Measurements from ENCODE around the gene AK9.
A peak's percentile ranks its signal among the peaks of the same experiment; 100 is the strongest.
"Not testable (repeated sequence)": the region's sequence is repeated elsewhere in the genome, so short reads cannot be mapped to it uniquely, and the experiment has no call there.

The AK9 gene

DNA sequence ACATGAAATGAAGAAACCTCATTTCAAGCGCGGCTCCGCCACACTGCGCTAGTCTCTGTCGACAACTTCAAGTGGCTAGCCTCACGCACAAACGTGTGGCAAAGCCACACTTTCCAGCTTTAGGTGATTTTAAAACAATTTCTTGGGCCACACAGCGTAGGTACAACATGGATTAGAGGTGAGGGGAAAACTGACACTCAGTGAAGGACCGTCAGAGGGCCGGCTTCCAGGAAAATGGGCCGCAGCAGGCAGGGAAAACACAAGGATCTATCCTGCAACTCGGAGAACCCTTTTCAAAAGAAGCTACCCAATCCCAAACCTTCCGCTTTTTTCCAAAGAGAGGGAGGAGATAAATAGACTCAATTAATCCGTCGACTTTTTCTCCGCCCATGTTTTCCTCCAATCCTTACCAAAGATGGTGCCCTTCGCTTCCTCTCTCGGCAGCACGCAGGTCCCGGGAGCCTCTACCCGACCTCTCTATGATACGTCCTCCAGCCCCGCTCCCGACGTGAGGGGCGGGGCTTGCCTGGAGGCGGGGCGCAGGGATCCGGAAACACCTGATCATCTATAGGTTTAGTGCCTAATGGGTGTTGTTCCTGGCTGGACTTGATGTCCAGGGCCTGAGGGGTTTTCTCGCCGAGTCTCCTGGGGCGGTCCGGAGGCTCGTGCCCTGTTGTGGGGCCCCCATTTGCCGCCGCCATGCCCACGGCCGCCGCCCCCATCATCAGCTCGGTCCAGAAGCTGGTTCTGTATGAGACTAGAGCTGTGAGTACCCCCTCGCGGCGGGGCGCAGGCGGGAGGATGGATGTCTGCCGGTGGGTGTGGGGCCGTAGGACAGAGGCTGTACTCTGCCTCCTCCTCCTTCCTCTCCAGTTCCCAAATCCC lies at the start of gene AK9, which contains the start of gene FIG4:
Gene AK9 (minus strand): TSS at position 466 of the 885 bp plus-strand sequence. CDS start 15,457 bp downstream, outside the sequence.
Gene FIG4 (plus strand): TSS at position 560 of the 885 bp plus-strand sequence. CDS start 140 bp downstream, at position 700.
- peak; percentile 89 for DNase-seq

DNA sequence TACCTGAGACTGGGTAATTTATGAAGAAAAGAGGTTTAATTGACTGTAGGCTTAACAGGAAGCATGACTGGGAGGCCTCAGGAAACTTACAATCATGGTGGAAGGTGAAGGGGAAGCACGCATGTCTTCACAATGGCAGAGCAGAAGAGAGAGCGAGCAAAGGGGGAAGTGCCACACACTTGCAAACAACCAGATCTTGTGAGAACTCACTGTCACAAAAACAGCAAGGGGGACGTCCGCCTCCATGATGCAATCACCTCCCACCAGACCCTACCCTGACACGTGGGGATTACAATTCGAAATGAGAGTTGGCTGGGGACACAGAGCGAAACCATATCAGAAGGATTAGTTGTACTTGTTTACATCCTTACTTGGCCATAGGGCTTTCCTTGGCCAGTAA lies 49.8 kb upstream of the AK9 start:
- DNase-seq = no peak

DNA sequence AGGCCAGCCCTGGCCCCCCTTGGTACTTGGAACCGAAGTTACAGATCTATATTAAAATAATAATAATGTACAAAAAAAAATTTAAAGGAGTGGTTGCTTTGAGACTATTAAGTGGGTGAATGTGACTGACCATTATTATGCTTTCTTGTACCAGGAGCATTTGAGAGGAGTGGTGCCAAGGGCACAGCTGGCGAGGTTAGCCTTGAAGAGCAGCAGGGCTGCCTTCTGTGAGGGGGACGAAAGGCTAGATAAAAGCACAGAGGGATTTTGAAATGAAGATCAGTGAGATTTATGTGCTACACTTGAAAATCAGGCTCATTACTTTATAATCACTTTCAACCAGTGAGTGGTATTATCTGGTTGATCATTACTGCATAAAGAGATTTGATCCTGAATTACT lies 48.7 kb upstream of the AK9 start:
- DNase-seq = no peak

DNA sequence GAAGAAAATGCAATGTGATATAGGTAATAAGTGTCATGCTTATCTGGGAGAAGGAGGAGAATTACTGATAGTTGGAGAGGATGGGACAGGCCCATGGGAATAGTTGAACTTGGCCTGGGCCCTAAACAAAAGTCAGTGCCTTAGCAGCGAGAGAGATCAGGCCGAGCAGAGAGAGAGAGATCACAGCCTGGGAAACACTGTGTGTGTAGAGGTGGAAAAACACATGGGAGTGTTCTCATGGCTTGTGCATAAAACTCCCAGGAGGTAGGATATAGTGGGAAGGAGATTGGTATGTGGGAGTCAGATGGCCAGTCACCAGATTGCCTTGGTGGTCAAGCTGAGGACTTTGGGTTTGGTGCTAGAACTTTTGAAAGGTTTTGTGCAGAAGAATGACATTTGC lies 47.7 kb upstream of the AK9 start:
- DNase-seq = no peak

DNA sequence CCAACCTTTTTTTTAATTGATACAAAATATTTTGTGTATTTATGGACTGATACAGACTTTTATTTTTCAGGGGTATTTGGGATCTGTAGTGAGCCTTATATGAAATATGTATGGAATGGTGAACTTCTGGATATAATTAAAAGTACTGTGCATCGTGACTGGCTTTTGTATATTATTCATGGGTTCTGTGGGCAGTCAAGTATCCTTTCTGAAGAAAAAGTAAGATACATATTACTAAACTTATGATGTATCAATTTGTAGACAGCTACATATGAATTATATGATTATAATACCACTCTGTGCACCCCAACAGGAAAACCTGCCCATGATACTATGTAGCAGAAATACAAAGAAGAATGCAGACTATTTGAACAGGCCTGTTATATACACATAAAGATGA lies 47.3 kb upstream of the AK9 start:
- DNase-seq = no peak

DNA sequence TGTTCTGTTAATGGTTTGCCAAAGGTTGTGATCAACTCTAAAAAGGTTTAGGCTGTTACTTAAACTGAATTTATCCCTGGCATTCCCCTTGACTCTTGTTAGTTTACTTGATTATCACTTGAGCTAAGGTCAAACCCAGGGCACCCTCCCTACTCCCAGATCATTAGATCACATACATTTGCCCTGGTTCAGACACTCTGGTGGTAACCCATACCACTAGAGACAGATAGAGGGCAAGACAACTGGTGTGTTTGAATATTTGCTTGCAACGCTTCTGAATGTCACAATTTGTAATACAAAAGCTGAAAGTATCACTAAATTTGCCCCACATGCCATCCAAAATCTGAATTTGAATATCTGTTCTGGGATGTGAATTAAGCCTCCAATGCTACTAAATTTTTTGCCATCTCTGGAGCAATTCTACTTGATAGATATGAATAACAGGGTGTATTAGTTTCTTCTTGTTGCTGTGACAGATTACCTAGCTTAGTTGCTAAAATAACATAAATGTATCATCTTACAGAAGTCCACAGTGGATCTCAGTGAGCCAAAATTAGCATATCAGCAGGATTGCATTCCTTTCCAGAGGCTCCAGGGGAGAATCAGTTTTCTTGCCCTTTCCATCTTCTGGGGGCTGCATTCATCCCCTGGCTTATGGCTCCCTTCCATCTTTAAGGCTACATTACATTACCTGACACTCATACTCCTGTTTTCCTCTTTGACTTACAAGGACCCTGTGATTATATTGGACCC lies 45.4 kb upstream of the AK9 start:
- DNase-seq = no peak

DNA sequence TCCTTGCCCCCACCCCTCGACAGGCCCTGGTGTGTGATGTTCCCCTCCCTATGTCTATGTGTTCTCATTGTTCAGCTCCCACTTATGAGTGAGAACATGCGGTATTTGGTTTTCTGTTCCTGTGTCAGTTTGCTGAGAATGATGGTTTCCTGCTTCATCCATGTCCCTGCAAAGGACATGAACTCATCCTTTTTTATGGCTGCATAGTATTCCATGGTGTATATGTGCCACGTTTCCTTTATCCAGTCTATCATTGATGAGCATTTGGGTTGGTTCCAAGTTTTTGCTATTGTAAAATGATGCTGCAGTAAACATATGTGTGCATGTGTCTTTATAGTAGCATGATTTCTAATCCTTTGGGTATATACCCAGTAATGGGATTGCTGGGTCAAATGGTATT lies 34.2 kb upstream of the AK9 start:
- DNase-seq = not testable (repeated sequence)

DNA sequence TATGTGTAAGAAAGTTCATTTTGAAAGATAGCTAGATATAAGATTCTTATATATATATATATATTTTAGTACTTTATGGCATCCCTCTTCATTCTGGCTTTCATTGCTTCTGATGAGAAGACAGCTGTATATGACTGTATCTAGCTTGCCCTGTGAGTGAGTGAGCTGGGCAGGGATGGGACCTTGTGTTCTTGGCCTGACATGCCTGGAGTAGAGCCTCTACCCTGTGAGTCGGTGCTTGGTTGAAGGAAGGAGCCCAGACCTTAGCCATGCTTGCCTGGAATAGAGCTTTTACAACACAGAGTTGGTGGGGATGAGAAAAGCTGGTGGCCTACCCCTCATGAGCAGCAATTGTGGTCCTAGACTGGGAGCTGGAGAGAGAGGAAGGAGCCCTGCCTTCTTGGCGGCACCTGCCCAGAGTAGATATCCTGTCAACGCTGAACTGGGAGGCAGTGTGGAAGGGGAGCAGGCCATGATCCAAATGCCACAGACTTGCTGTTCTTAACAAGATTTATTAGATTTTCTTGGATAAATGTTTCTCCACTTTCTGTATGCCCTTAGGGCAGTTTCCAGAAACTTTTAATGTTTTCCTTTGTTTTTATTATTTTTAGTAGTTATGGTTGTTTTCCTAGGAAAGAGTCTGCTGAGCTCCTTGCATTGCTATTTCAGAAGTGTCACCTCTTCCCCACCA lies 31.7 kb upstream of the AK9 start:
- no peak for DNase-seq

DNA sequence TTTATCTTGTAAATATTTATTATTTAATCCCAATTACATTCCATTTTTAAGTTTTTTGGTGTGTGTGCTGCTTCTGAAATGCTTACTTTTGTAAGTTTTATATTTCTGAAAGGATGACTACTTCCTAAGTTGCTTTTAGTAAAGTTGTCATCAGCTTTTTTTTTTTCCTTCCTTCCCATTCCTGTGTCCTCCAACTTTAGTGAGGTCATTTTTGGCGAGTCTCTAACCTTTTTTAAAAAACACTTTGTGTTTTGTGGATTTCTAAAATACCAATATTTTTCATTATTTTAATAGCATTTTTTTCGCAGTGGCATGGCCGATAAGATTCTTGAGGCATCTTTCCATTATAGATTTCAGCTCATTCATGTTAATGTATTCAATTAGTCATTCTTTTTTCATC lies 31.0 kb upstream of the AK9 start:
- DNase-seq = no peak

DNA sequence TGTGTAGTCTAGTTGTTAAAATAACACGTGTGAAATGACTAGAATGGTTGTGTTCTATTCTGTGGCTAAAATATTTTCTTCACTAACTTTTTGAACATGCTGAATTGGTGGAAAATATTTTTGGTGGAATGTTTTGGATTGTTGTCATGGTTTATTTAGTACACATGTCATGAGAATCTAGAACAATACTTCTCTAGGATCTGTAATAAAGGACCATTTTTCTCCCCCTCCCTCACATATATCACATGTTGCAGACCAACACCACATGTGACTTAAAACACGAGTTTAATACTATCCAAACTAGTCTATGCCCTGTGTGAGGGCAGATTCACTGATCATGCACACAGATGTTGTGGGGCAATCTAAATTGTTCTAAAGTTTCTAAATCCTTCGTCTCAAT lies 29.3 kb upstream of the AK9 start:
- no peak for DNase-seq

DNA sequence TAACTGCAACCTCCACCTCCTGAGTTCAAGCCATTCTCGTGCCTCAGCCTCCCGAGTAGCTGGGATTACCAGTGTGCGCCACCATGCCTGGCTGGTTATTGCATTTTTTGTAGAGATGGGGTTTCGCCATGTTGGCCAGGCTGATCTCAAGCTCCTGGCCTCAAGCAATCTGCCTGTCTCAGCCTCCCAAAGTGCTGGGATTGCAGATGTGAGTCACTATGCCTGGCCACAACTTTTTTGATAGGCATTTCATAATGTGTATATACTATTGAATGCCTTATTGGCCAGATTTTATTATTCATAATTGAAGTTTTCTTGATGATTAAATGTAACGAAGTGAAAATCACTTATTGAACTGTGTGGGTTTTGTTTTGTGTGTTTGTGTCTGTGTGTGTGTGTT lies 28.0 kb upstream of the AK9 start:
- no peak for DNase-seq

DNA sequence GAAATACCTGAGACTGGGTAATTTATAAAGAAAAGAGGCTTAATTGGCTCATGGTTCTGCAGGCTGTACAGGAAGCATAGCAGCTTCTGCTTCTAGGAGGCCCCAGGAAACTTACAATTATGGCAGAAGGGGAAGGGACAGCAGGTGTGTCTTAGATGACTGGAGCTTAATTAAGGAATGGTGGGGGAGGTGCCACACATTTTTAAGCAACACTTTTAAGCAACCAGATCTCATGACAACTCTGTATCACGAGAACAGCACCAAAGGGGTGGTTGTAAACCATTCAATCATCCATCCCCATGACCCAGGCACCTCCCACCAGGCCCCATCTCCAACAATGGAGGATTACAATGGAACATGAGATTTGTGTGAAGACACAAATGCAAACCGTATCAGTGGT lies 27.0 kb upstream of the AK9 start:
- no peak for DNase-seq

DNA sequence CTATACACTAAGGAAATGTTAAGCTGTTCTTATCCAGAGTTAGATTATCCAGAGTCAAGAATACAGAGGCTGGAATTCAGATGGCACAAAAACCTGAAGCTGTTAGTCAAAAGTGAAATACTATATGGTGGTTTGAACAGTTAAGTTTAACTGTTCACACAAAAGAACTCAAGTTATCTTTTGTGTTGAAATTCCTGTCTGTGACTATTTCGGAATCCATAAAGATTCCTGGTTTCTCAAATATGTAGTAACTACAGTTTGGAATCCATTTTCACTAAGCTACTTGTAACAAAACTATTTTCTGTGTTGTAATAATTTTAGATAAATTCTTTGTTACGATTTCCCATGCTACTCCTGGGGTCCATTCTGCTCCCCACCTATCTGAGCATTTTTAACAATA lies 24.6 kb upstream of the AK9 start:
- no peak for DNase-seq

DNA sequence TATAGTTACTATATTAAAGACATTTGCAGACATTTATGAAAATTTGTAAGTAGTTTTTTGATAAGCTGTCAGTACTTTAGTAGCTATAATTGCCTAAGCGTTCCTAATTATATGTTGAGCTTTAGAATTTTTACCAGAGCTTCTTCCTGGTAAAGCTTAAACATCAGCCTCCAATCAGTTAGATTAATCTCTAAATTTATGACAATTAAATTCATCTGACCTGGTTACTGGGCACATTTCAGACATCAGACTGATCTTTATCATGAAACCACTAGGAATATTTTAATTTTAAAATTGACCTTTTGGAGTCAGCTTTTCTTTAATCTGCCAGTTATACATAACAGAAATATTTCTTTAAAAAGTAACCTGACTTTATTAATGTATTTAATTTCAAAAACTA lies 23.6 kb upstream of the AK9 start:
- DNase-seq = no peak

DNA sequence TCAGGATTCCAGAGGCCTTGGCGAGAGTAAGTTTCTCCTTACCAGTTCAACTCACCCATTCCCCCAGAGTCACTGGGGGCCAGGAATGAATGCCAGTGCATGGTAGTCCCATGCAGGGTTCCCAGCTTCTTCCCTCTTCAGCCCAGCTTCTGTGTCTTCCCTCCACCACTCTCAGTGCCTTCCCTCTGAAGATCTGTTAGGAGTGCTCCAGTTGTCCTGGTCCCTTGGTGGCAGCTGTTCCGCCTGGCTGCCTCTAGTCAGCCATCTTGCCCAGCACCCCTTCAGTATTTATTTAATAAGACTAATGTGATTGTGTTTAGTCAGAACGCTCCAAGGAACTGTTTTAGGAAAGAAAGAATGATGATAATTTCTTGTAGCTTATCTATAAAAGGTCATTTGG lies 23.2 kb upstream of the AK9 start:
- no peak for DNase-seq

DNA sequence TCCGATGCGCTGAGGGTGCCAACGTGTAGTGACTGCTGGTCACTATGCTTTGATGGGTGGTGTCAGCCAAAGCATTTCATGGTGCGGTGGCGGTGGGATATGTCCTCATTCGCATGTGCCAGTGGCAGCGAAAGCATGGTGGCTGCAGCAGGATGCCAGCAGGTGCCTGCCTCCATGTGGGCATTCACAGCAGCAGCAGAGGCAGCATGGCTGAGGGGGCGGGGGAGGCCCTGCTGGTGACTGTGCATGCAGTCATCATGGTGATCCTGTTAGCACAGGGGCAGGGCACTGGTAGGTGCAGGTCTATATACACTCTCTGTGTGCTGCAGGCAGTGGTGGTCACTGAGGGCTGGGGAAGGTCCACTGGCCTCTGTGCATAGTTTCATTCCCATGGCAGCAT lies 22.1 kb upstream of the AK9 start:
- DNase-seq = no peak

DNA sequence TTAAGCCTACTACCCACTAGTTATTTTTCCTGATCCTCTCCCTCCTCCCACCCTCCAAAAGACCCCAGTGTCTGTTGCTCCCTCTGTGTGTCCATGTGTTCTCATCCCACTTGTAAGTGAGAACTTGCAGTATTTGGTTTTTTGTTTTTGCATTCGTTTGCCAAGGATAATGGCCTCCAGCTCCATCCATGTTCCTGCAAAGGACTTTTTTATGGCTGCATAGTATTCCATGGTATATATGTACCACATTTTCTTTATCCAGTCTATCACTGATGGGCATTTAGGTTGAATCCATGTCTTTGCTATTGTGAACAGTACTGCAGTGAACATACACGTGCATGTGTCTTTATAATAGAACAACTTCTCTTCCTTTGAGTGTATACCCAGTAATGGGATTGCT lies 17.1 kb upstream of the AK9 start:
- not testable (repeated sequence) for DNase-seq

DNA sequence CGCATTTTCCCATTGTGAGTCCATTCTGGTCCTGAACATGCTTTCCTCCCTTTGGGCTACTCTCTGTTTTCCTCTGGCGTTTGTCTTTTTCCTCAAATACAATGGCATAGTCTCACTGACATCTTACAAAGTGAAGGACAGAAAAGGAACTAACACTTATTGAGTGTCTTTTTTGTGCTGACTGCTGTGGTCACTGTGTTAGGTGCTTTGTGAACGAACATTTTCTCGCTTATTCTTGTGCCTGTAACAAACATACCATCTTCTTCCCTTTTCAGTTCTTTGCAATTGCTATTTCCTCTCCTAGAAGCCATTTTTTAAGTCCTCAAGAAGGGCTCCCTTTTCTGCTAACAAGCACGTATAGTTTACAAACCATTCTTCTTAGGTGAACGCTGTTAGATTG lies 15.5 kb upstream of the AK9 start:
- DNase-seq = no peak

DNA sequence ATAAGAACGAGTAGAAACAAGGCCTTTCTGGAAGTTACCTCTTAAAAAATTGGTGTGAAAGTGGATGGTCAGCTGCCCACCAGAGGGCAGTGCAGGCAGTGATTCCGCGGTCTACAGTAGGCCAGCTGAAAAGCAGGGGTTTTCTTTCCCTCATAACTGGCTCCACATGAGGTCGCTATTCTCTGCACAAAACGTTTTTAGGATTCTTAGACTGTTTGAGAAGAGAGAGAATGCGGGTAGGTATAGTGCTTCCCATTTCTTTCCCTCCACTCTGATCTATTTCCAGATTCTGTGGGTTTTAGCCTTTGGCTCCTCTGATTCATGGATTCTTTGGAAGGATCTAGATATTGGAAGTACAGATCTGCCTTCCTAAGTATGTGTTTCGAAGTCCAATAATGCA lies 14.3 kb upstream of the AK9 start:
- DNase-seq = peak; percentile 92

DNA sequence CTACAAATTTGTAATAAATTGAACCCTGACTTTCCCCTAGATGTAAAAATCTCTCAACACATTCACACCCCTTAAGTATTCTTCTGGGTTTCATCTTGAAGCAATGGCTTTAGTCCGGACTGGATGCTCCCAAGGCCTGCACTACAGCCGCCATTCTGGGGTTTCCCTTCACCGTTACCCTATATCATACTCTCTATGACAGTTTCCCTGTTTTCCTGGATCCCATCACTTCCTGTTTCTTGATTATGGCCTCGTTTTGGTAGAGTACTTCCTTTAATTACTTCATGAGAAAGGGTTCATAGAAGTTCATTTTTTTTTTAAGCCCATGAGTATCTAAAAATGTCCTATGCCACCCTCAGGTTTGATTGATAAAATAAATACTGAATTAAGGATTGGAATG lies 11.8 kb upstream of the AK9 start:
- no peak for DNase-seq

DNA sequence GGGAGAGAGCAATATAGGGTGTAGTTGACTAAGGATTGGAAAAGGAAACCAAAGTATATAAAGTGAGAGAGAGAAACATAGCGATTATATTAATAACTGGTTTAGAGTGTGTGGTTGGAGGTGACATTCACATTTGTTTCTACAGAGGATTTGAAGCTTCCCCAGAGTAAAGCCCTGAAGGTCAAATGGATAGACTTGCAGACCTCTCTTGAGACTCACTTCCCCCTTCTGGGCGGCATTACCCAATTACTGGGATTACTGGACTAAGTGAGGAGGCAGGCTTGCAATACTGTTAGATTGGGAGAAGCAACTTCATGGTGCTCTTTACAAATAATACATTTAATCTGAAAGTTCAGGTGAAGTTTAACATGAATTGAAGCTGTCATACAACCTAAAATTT lies 10.8 kb upstream of the AK9 start:
- no peak for DNase-seq

DNA sequence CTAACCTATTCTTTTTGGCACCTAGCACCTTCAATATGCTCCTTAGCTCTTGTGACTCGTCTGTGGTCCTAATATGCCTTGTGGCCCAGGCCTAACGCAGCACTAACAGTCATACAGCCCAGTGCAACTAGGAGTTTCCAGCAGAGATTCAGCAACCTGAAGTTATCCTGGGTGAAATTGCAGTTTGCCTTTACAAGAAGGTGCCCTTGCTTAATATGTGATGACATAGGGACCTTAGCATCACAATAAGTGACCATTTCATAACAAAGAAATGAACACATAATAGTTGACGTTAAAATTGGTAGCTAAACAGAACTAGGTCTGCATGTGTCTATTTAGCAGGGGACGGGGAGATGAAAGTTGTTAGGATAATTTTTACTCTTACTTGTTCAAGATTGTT lies 10.2 kb upstream of the AK9 start:
- no peak for DNase-seq

DNA sequence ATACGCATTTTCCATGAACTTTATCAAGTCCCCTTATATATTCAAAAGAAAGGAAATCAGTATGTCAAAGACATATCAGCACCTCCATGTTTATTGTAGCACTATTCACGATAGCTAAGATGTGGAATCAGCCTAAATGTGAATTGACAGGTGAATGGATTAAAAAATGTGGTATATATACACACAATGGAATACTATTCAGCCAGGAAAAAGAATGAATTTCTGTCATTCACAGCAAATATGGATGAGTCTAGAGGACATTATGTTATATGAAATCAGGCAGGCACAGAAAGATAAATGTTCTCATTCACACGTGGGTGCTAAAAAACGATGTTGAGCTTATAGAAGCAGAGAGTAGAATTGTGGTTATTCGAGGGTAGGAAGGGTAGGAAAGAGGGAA lies 5.4 kb upstream of the AK9 start:
- DNase-seq = no peak

DNA sequence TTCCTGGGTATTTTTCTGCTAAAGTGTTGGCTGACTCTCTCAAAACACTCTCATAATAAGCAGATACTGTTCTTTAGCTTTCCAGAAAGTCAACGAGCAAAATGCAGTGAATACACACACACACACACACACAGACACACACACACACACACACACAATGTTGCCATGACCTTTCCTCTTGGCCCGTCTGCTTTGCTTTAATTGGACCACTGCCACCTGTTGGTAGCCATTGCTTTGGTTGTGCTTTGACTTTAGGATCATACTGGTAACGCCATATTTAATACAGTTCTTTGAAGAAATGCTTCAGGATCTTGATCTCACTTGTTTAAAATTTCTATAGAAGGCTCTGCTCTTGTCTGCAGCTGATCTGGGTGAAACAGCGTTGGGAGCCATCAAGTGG lies 4.5 kb upstream of the AK9 start:
- no peak for DNase-seq
